ENCODE measurements around the gene RIPOR1.
A peak's percentile ranks its signal among the peaks of the same experiment; 100 is the strongest.
"Not testable (repeated sequence)": the region's sequence is repeated elsewhere in the genome, so short reads cannot be mapped to it uniquely, and the experiment has no call there.

Gene RIPOR1

DNA sequence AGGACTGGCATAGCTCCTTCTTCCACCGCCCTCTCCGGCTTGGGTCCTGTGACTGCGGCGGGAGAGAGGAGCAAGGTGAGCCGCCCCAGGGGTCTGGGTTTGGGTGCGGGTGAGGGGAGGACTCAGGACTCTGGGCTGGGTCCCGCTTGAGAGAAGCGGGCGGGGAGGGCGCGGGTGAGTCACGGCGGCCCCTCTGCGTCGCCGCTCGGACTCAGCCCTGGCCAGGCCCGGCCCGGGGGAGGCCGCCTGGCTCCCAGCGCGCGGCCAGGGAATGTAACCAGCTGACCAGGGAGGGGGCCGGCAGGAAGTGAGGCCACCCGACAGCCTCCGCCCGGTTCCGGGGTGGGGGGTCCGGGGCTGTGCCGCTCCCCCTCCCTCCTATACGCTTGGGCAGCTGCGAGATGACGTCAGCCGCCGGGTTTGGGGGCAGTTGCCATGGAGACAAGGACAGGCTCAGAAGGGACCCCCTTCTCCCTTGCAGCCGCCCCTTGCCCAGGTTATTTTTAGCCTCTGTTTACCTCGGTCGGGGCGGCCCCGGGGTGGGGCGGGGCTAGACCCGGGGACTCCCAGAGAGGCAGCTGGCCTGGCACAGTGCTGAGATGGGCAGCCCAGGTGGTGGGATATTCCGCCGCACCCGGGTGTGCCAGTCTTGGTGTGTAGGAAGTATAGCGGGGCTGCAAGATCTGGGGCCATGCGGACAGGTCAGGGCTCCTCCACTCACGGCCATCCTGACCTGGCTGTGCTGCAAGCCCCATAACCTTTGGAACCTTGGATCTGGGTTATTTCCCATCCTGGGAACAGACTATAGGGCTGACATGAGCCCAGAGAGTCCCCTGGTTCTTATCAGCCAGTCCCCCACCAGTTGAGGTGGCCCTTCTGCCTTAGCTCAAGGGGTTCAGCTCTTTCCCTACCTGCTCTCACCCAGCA is 1.6 kb downstream of the RIPOR1 start:
- Histone ChIP-seq H3K36me3 (ENCODE audit: control insufficient read depth, insufficient read depth, low read length) (no peaks in the 10 kb centered on the region), H3K27me3 (replicated peaks; ENCODE audit: control insufficient read depth, insufficient read depth, low read length) (no peaks in the 10 kb centered on the region), H3K4me3 (replicated peaks; ENCODE audit: low read depth, low read length) (peak overlapping the region; percentile 59)
- TF ChIP-seq, protein P1, sequence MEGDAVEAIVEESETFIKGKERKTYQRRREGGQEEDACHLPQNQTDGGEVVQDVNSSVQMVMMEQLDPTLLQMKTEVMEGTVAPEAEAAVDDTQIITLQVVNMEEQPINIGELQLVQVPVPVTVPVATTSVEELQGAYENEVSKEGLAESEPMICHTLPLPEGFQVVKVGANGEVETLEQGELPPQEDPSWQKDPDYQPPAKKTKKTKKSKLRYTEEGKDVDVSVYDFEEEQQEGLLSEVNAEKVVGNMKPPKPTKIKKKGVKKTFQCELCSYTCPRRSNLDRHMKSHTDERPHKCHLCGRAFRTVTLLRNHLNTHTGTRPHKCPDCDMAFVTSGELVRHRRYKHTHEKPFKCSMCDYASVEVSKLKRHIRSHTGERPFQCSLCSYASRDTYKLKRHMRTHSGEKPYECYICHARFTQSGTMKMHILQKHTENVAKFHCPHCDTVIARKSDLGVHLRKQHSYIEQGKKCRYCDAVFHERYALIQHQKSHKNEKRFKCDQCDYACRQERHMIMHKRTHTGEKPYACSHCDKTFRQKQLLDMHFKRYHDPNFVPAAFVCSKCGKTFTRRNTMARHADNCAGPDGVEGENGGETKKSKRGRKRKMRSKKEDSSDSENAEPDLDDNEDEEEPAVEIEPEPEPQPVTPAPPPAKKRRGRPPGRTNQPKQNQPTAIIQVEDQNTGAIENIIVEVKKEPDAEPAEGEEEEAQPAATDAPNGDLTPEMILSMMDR (IDR thresholded peaks at IDR 0.05; ENCODE audit: insufficient read depth, low read length, poor library complexity, severe bottlenecking) = no peak
- DNase-seq (ENCODE audit: extremely low read depth, insufficient read length) = peak; percentile 57

DNA sequence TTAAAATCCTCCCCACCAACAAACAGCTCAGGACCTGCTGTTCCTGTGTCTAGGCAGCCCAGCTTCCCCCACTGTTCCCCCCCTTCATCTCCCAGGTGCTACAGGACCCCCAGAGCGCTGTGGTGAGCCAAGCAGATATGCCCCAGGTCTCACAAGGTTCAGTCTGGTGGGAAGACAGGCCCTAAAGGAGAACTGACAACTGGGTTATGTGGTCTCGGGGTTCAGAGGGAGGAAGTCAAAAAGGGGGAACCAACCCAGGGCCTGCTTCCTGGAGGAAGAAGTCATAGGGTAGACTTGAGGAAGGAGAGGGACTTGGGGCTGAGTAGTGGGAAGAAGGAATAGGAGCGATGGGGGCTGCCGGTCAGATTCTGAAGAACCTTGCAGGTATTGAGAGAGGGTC is 2.6 kb downstream of the RIPOR1 start:
- TF ChIP-seq, protein P1 (IDR thresholded peaks at IDR 0.05; ENCODE audit: insufficient read depth, low read length, poor library complexity, severe bottlenecking) = no peak
- H3K36me3 ChIP-seq (ENCODE audit: control insufficient read depth, insufficient read depth, low read length) = no peaks in the 10 kb centered on the region
- H3K4me3 ChIP-seq (replicated peaks; ENCODE audit: low read depth, low read length) = no peak overlapping the region
- no peaks in the 10 kb centered on the region for H3K27me3 ChIP-seq (replicated peaks; ENCODE audit: control insufficient read depth, insufficient read depth, low read length)
- DNase-seq (ENCODE audit: extremely low read depth, insufficient read length) = no peak

GRCh38 chr16:67533024-67533560 is 4.5 kb downstream of the RIPOR1 start:
- Histone ChIP-seq H3K36me3 (ENCODE audit: control insufficient read depth, insufficient read depth, low read length) (no peaks in the 10 kb centered on the region), H3K27me3 (replicated peaks; ENCODE audit: control insufficient read depth, insufficient read depth, low read length) (no peaks in the 10 kb centered on the region), H3K4me3 (replicated peaks; ENCODE audit: low read depth, low read length) (no peak overlapping the region)
- TF ChIP-seq, protein P1 (IDR thresholded peaks at IDR 0.05; ENCODE audit: insufficient read depth, low read length, poor library complexity, severe bottlenecking) = no peak
- no peak for DNase-seq (ENCODE audit: extremely low read depth, insufficient read length)

GRCh38 chr16:67533987-67534386 is 5.4 kb downstream of the RIPOR1 start:
- not testable (repeated sequence) for DNase-seq (ENCODE audit: extremely low read depth, insufficient read length); H3K27me3 ChIP-seq (replicated peaks; ENCODE audit: control insufficient read depth, insufficient read depth, low read length)

GRCh38 chr16:67534431-67534830 is 5.8 kb downstream of the RIPOR1 start:
- TF ChIP-seq, protein P1 (IDR thresholded peaks at IDR 0.05; ENCODE audit: insufficient read depth, low read length, poor library complexity, severe bottlenecking) = no peak
- Histone ChIP-seq H3K4me3 (replicated peaks; ENCODE audit: low read depth, low read length) (no peak overlapping the region), H3K27me3 (replicated peaks; ENCODE audit: control insufficient read depth, insufficient read depth, low read length) (no peaks in the 10 kb centered on the region), H3K36me3 (ENCODE audit: control insufficient read depth, insufficient read depth, low read length) (no peaks in the 10 kb centered on the region)
- no peak for DNase-seq (ENCODE audit: extremely low read depth, insufficient read length)

More at GRCh38 chr16:67533987-67534386, 5.4 kb downstream of the RIPOR1 start:
- H3K4me3 ChIP-seq (replicated peaks; ENCODE audit: low read depth, low read length); H3K36me3 ChIP-seq (ENCODE audit: control insufficient read depth, insufficient read depth, low read length): not testable (repeated sequence)

DNA sequence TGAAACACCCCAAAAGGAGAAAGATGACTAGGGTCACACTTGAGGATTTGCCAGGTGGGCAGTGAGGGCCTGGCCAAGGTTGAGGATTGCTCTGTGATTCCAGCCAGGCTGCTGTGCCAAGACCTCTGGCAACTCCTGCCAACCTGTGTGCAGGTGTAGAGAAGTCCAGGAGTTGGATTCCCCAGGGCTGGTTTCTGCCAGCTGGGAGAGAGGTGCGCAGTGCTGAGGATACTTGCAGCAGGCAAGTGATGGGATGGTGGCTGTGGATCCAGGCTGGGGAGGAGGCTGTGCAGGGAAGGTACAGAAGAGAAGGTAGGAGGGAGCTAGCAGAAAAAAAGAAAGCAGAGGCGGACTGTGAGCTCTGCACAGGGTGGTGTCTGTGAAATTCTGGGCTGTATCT is 6.6 kb downstream of the RIPOR1 start:
- Histone ChIP-seq H3K27me3 (replicated peaks; ENCODE audit: control insufficient read depth, insufficient read depth, low read length) (no peaks in the 10 kb centered on the region), H3K36me3 (ENCODE audit: control insufficient read depth, insufficient read depth, low read length) (no peaks in the 10 kb centered on the region)
- TF ChIP-seq, protein P1 (IDR thresholded peaks at IDR 0.05; ENCODE audit: insufficient read depth, low read length, poor library complexity, severe bottlenecking) = no peak

More for the DNA sequence above, 6.6 kb downstream of the RIPOR1 start:
- no peak overlapping the region for H3K4me3 ChIP-seq (replicated peaks; ENCODE audit: low read depth, low read length)
- no peak for DNase-seq (ENCODE audit: extremely low read depth, insufficient read length)

All from GM06990 (cell line).